Measurements from ENCODE around the gene ABHD3. TPM values are rescaled to one million over a fixed set of nuclear protein-coding genes. Genes with fewer than 3 reads are reported as not detected.

ABHD3 gene
- 10 to 100 TPM; 26.9 to 53.1 (median 43.6) TPM for total RNA-seq
- 10 to 100 TPM; 21.9 to 22.8 TPM for polyA plus RNA-seq
- 47.4 reads per million, percentile 70 among the genes with 10 or more reads in this experiment for total RNA-seq

GRCh38 chr18:21704603-21705364 lies at the start of gene ABHD3:
TSS of gene ABHD3 (minus strand) at chr18:21704774. CDS start at chr18:21704665, 109 bp downstream.
- CTCF ChIA-PET, result interaction anchor here (0.7 to 1.1 kb wide), 2 partner anchors 22 to 47 kb away, joined by 3 to 5 read pairs; no protein-coding TSS in a partner anchor

GRCh38 chr18:21747764-21748693 lies 43.5 kb upstream of the ABHD3 start:
- POLR2A ChIA-PET, result interaction anchor here (0.6 to 1.1 kb wide), 3 partner anchors 11 to 44 kb away, joined by 3 to 7 read pairs (median 5); partner anchors contain the start of gene ABHD3
- H3K36me3 ChIP-seq (ENCODE audit: control insufficient read depth in 2 of 3, insufficient read depth in 3 of 3, low read length in 3 of 3), result no peaks in the 10 kb centered on the region
- peak overlapping the region; percentile 28 to 82 (median 56) for H3K27ac Mint-ChIP-seq

More at GRCh38 chr18:21704603-21705364, at the start of gene ABHD3:
- peaks cover 12 to 56% (median 39%) of the 10 kb centered on the region in 7 donors for H3K4me1 Mint-ChIP-seq
- H3K27me3 ChIP-seq (ENCODE audit: control insufficient read depth in 2 of 2, insufficient read depth in 2 of 2, low read length in 2 of 2), result no peaks in the 10 kb centered on the region
- DNase-seq, result peak; percentile 85 to 94 (median 91)
- peak within 1 kb of the TSS; percentile 91 to 99 (median 97) for H3K4me3 Mint-ChIP-seq
- peak within 1 kb of the TSS; percentile 83 for H3K4me3 ChIP-seq (ENCODE audit: low read length)
- H3K27ac ChIP-seq (ENCODE audit: low read depth, low read length), result peak within 1 kb of the TSS; percentile 93
- ATAC-seq, result peak; percentile 97
- peak within 1 kb of the TSS; percentile 87 to 97 (median 94) for H3K27ac Mint-ChIP-seq
- H3K9me3 Mint-ChIP-seq, result peaks cover 0 to 1% (median 0%) of the 10 kb centered on the region in 11 donors
- H3K4me1 ChIP-seq (ENCODE audit: control insufficient read depth in 2 of 2, insufficient read depth in 2 of 2, low read length in 2 of 2), result peaks cover 10 to 21% of the 10 kb centered on the region in 2 donors
- H3K27me3 Mint-ChIP-seq, result no peaks in the 10 kb centered on the region
- H3K36me3 Mint-ChIP-seq, result peaks cover 0 to 8% (median 5%) of the 10 kb centered on the region in 5 donors
- no peaks in the 10 kb centered on the region for H3K9me3 ChIP-seq (ENCODE audit: control insufficient read depth in 2 of 3, low read length in 3 of 3)
- H3K36me3 ChIP-seq (ENCODE audit: control insufficient read depth in 2 of 3, insufficient read depth in 3 of 3, low read length in 3 of 3), result no peaks in the 10 kb centered on the region
- POLR2A ChIA-PET, result interaction anchor here (0.7 to 3.1 kb wide), 12 partner anchors 9 to 107 kb away, joined by 3 to 28 read pairs (median 4); partner anchors contain the start of genes ESCO1, MIB1 and SNRPD1
- intact Hi-C loops (cut with micrococcal nuclease), result loop anchor here (1.0 to 10.0 kb wide), 10 partner anchors 22 to 594 kb away; partner anchors contain the start of genes ESCO1 (in 2 of the 2), MIB1 (in 2 of the 2), ROCK1 (in 2 of the 2) and SNRPD1 (in 2 of the 2)

GRCh38 chr18:21747268-21747667 lies 42.7 kb upstream of the ABHD3 start:
- peaks cover 30 to 62% (median 56%) of the 10 kb centered on the region in 7 donors for H3K4me1 Mint-ChIP-seq
- POLR2A ChIA-PET, result interaction anchor here (1.1 kb wide), 1 partner anchor 43 kb away, joined by 3 read pairs; the partner anchor contains the start of gene ABHD3
- H3K27ac ChIP-seq (ENCODE audit: low read depth, low read length), result peak overlapping the region; percentile 20
- H3K36me3 Mint-ChIP-seq, result peaks cover 0 to 13% (median 0%) of the 10 kb centered on the region in 5 donors
- CTCF ChIA-PET, result no interaction called here
- H3K9me3 ChIP-seq (ENCODE audit: control insufficient read depth in 2 of 3, low read length in 3 of 3), result no peaks in the 10 kb centered on the region
- H3K36me3 ChIP-seq (ENCODE audit: control insufficient read depth in 2 of 3, insufficient read depth in 3 of 3, low read length in 3 of 3), result no peaks in the 10 kb centered on the region
- H3K4me3 ChIP-seq (ENCODE audit: low read length), result no peak overlapping the region
- H3K27me3 ChIP-seq (ENCODE audit: control insufficient read depth in 2 of 2, insufficient read depth in 2 of 2, low read length in 2 of 2), result no peaks in the 10 kb centered on the region
- intact Hi-C loops (cut with micrococcal nuclease), result no loop called here
- peak overlapping the region in 1 of 10 donors; percentile 22 for H3K4me3 Mint-ChIP-seq
- no peaks in the 10 kb centered on the region for H3K9me3 Mint-ChIP-seq
- DNase-seq (no peak), ATAC-seq (no peak)
- no peaks in the 10 kb centered on the region for H3K27me3 Mint-ChIP-seq
- H3K27ac Mint-ChIP-seq, result peak overlapping the region in 7 of 9 donors; percentile 2 to 80 (median 44)
- peaks cover 2 to 8% of the 10 kb centered on the region in 2 donors for H3K4me1 ChIP-seq (ENCODE audit: control insufficient read depth in 2 of 2, insufficient read depth in 2 of 2, low read length in 2 of 2)

More at GRCh38 chr18:21747764-21748693, 43.5 kb upstream of the ABHD3 start:
- peak overlapping the region; percentile 20 for H3K27ac ChIP-seq (ENCODE audit: low read depth, low read length)
- Mint-ChIP-seq H3K27me3 (no peaks in the 10 kb centered on the region), H3K9me3 (no peaks in the 10 kb centered on the region), H3K4me3 (peak overlapping the region in 6 of 10 donors; percentile 1 to 74 (median 18)), H3K36me3 (peaks cover 0 to 12% (median 0%) of the 10 kb centered on the region in 5 donors), H3K4me1 (peaks cover 27 to 56% (median 49%) of the 10 kb centered on the region in 7 donors)
- intact Hi-C loops (cut with micrococcal nuclease), result no loop called here
- CTCF ChIA-PET, result no interaction called here
- ATAC-seq, result no peak
- peaks cover 0 to 6% of the 10 kb centered on the region in 2 donors for H3K4me1 ChIP-seq (ENCODE audit: control insufficient read depth in 2 of 2, insufficient read depth in 2 of 2, low read length in 2 of 2)
- H3K9me3 ChIP-seq (ENCODE audit: control insufficient read depth in 2 of 3, low read length in 3 of 3), result no peaks in the 10 kb centered on the region
- DNase-seq, result no peak
- no peak overlapping the region for H3K4me3 ChIP-seq (ENCODE audit: low read length)
- no peaks in the 10 kb centered on the region for H3K27me3 ChIP-seq (ENCODE audit: control insufficient read depth in 2 of 2, insufficient read depth in 2 of 2, low read length in 2 of 2)

GRCh38 chr18:21745231-21745630 lies 40.7 kb upstream of the ABHD3 start:
- Mint-ChIP-seq H3K27ac (peak overlapping the region in 1 of 9 donors; percentile 41), H3K4me1 (peaks cover 33 to 68% (median 60%) of the 10 kb centered on the region in 7 donors), H3K4me3 (no peak overlapping the region), H3K36me3 (peaks cover 0 to 13% (median 0%) of the 10 kb centered on the region in 5 donors), H3K9me3 (peaks cover 0 to 1% (median 0%) of the 10 kb centered on the region in 11 donors), H3K27me3 (no peaks in the 10 kb centered on the region)
- POLR2A ChIA-PET, result no interaction called here
- intact Hi-C loops (cut with micrococcal nuclease), result no loop called here
- no peak for ATAC-seq
- peaks cover 0 to 3% (median 0%) of the 10 kb centered on the region in 3 experiments for H3K36me3 ChIP-seq (ENCODE audit: control insufficient read depth in 2 of 3, insufficient read depth in 3 of 3, low read length in 3 of 3)
- H3K4me3 ChIP-seq (ENCODE audit: low read length), result no peak overlapping the region
- DNase-seq, result no peak
- no peaks in the 10 kb centered on the region for H3K9me3 ChIP-seq (ENCODE audit: control insufficient read depth in 2 of 3, low read length in 3 of 3)
- CTCF ChIA-PET, result no interaction called here
- no peaks in the 10 kb centered on the region for H3K27me3 ChIP-seq (ENCODE audit: control insufficient read depth in 2 of 2, insufficient read depth in 2 of 2, low read length in 2 of 2)
- H3K4me1 ChIP-seq (ENCODE audit: control insufficient read depth in 2 of 2, insufficient read depth in 2 of 2, low read length in 2 of 2), result peaks cover 7 to 15% of the 10 kb centered on the region in 2 donors
- no peak overlapping the region for H3K27ac ChIP-seq (ENCODE audit: low read depth, low read length)

- Mint-ChIP-seq H3K4me3 (peak overlapping the region; percentile 34 to 82 (median 70)), H3K9me3 (peaks cover 0 to 1% (median 0%) of the 10 kb centered on the region in 11 donors), H3K27me3 (peaks cover 0 to 5% (median 0%) of the 10 kb centered on the region in 5 donors), H3K27ac (peak overlapping the region; percentile 12 to 67 (median 38)), H3K36me3 (peaks cover 0 to 17% (median 0%) of the 10 kb centered on the region in 5 donors), H3K4me1 (peaks cover 36 to 79% (median 64%) of the 10 kb centered on the region in 7 donors)
- Histone ChIP-seq H3K9me3 (ENCODE audit: control insufficient read depth in 2 of 3, low read length in 3 of 3) (no peaks in the 10 kb centered on the region), H3K27ac (ENCODE audit: low read depth, low read length) (no peak overlapping the region), H3K4me1 (ENCODE audit: control insufficient read depth in 2 of 2, insufficient read depth in 2 of 2, low read length in 2 of 2) (peaks cover 13 to 15% of the 10 kb centered on the region in 2 donors), H3K4me3 (ENCODE audit: low read length) (no peak overlapping the region), H3K27me3 (ENCODE audit: control insufficient read depth in 2 of 2, insufficient read depth in 2 of 2, low read length in 2 of 2) (no peaks in the 10 kb centered on the region), H3K36me3 (ENCODE audit: control insufficient read depth in 2 of 3, insufficient read depth in 3 of 3, low read length in 3 of 3) (peaks cover 0 to 3% (median 0%) of the 10 kb centered on the region in 3 experiments)
- ChIA-PET CTCF (interaction anchor here (1.1 kb wide), 1 partner anchor 39 kb away, joined by 3 read pairs; no protein-coding TSS in a partner anchor), POLR2A (interaction anchor here (1.3 to 3.3 kb wide), 2 partner anchors 39 to 131 kb away, joined by 4 to 27 read pairs; partner anchors contain the start of genes ABHD3 and SNRPD1)
- intact Hi-C loops (cut with micrococcal nuclease), result loop anchor here in 1 of 2 donors (5.0 kb wide), 2 partner anchors 109 to 1844 kb away; partner anchors contain the start of gene NPC1
- DNase-seq (no peak), ATAC-seq (no peak)
Measured at GRCh38 chr18:21743166-21743832, 38.7 kb upstream of the ABHD3 start.
